BJ (cell line): ENCODE results near the gene SMAD6. TPM values are rescaled to one million over a fixed set of nuclear protein-coding genes. Genes with fewer than 3 reads are reported as not detected.

ENCODE experiments used
- CTCF ChIA-PET: fragments of 350-600 bp; formaldehyde crosslinking; extraction: SDS; loops from one replicate; lab custom pipeline; 2021; ENCODE audit warnings: antibody characterized with exemption, inconsistent platforms; lab: Yijun Ruan, JAX
- POLR2A ChIA-PET: fragments of 300-600 bp; sonication (Branson Sonifier 250); formaldehyde crosslinking; extraction: SDS; loops from one replicate; lab custom pipeline; 2021; ENCODE audit warnings: antibody characterized with exemption; lab: Charles Lee
- DNase-seq: peaks from one replicate; pipeline ENCODE4 v3.0.0-alpha.2; 2011; ENCODE audit warnings: low read depth
- H3K27me3 ChIP-seq: 2 replicates; pipeline ENCODE4 v1.6.0; 2011; ENCODE audit warnings: low read length; ENCODE audit not compliant: control insufficient read depth, insufficient read depth
- H3K36me3 ChIP-seq: 2 replicates; pipeline ENCODE4 v1.5.1; 2011; ENCODE audit warnings: low read length; ENCODE audit not compliant: control insufficient read depth, insufficient read depth
- H3K4me3 ChIP-seq: 2 replicates; pipeline ENCODE4 v1.5.1; 2011; ENCODE audit warnings: low read depth, mild to moderate bottlenecking, control low read depth, low read length
- CTCF ChIP-seq: IDR thresholded peaks from 2 replicates; pipeline ENCODE4 v1.5.1; 2011; ENCODE audit warnings: low read depth, mild to moderate bottlenecking, control low read depth, inconsistent platforms, low read length, moderate library complexity; ENCODE audit not compliant: insufficient read depth
- polyA plus RNA-seq: library from polyadenylated mRNA; depleted of rRNA; stranded (reverse); fragments of >200 nt; gene quantifications from 2 replicates; pipeline ENCODE4 v1.2.3, GENCODE V29; 2011

The SMAD6 gene
- polyA plus RNA-seq, 1 experiment, result 3.8 TPM

GRCh38 chr15:66658855-66659254 lies 43.2 kb upstream of the SMAD6 start:
- Histone ChIP-seq H3K36me3 (no peaks in the 10 kb centered on the region), H3K4me3 (no peak overlapping the region), H3K27me3 (no peaks in the 10 kb centered on the region)
- ChIA-PET POLR2A (no interaction called here), CTCF (no interaction called here)
- no peak for DNase-seq
- TF ChIP-seq CTCF, result no peak

DNA sequence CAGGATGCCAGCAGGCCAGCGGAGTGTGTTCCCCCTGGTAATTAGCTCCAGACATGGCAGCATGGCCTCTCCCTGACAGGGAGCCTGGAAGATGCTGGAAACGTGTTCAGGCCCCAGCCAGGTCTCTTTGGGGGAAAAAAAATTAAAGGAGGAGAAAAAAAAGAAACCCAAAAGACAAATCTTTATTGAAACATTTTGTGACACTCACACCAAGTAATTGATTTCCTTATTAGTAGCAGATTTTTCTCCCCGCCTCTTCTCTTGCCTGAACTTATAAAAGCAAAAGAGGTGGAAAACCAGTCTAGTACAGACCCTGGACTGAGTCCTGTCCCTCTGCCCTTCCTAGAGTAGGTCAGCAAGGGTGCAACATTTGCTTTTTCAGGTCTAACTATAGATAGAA lies 42.7 kb upstream of the SMAD6 start:
- Histone ChIP-seq H3K36me3 (no peaks in the 10 kb centered on the region), H3K27me3 (no peaks in the 10 kb centered on the region), H3K4me3 (no peak overlapping the region)
- no peak for DNase-seq
- ChIA-PET POLR2A (no interaction called here), CTCF (no interaction called here)
- TF ChIP-seq CTCF, result no peak

DNA sequence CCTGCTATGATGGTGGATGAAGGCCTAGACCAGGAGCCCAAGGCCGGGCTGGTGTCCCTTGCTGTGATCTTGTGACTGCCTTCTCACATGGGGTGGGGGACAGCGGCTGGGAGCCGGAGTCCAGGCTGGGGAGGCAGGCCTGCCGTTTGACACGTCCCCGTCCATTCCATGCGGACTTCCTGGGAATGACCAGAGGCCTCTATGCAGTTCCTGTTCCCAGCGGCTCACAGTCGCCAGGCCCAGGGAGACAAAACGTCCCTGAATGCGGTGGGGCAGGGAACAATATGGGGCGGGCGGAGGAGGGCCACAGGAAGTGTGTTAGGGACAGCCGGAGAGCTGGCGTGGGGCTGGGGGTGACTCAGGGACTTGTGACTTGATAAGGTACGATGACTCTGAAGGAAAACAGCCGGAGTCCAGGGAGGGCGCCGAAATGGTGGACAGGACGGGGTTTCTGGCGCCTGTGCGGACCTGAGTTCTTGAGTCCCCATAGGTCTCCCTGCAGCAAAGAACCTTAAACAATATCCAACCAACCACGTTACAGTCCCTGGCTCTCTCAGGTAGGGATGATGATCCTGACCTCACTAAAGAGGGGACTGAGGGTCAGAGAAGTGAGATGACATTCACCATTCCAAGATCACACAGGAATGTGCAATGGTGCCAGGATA lies 40.5 kb upstream of the SMAD6 start:
- DNase-seq, result no peak
- POLR2A ChIA-PET, result interaction anchor here (0.6 kb wide), 1 partner anchor 46 kb away, joined by 5 read pairs; no protein-coding TSS in a partner anchor
- Histone ChIP-seq H3K4me3 (no peak overlapping the region), H3K36me3 (no peaks in the 10 kb centered on the region), H3K27me3 (no peaks in the 10 kb centered on the region)
- CTCF ChIA-PET, result no interaction called here
- TF ChIP-seq CTCF, result no peak

GRCh38 chr15:66662522-66662921 lies 39.5 kb upstream of the SMAD6 start:
- no peaks in the 10 kb centered on the region for H3K36me3 ChIP-seq
- CTCF ChIA-PET, result no interaction called here
- no peak overlapping the region for H3K4me3 ChIP-seq
- TF ChIP-seq CTCF, result no peak
- H3K27me3 ChIP-seq, result no peaks in the 10 kb centered on the region
- POLR2A ChIA-PET, result no interaction called here
- DNase-seq, result no peak

DNA sequence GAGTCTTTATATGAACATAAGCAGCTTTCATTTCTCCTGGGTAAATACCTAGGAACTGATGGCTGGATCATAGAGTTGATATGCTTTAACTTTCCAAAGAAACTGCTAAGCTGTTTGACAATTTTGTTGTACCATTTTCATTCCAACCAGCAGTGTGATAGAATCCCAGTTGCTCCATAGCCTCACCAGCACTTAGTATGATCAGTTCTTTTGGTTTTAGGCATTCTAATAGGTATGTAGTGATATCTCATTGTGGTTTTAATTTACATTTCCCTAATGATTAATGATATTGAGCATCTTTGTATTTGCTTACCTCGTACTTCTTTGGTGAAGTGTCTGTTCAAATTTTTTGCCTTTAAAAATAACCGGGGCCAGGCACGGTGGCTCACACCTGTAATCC lies 38.4 kb upstream of the SMAD6 start:
- ChIA-PET POLR2A (no interaction called here), CTCF (no interaction called here)
- TF ChIP-seq CTCF, result no peak
- Histone ChIP-seq H3K27me3 (no peaks in the 10 kb centered on the region), H3K4me3 (no peak overlapping the region), H3K36me3 (no peaks in the 10 kb centered on the region)
- no peak for DNase-seq
